ENCODE data around the gene AHCYL2. TPM values are rescaled to one million over a fixed set of nuclear protein-coding genes. Genes with fewer than 3 reads are reported as not detected.
"Not testable (repeated sequence)": the region's sequence is repeated elsewhere in the genome, so short reads cannot be mapped to it uniquely, and the experiment has no call there.

The AHCYL2 gene
- total RNA-seq, 5 donors from 2014 or later (not counting 1 experiment from before 2014, with no cell fraction given) = 13.1 to 17.6 (median 15.9) TPM

DNA sequence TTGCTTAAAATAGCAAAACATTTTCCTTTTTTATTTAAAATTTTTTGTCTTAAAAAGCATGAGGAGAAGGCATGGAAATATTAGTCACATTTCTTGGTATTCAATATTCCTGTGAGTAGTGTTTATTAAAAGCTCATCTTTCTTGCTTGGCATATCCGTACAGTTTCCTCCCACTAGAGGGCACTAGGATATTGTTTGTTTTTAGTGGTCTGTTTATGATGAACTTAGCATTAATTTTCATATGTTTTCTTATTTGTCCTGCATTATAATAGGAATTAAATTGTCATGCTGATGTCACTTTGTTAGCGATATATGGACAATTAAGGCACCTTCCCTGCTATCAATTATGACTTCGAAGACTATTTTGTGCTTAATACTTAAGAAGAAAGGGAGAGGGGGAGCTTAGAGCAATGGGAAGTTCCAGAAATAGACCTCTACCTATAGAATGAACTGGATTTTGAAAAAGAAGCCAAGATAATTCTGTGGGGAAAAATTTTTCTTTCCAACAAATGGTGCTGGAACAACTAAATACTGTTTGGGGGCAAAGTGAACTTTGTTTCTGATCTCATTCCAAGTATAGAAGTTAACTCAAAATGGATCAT is 118.4 kb downstream of the AHCYL2 start:
- H3K27ac Mint-ChIP-seq = no peak overlapping the region
- H3K4me1 ChIP-seq (ENCODE audit: control insufficient read depth in 1 of 2, extremely low read depth in 1 of 2, insufficient read depth in 2 of 2, low read length in 2 of 2) = no peaks in the 10 kb centered on the region
- DNase-seq (peak in 4 of 35 experiments; percentile 3 to 63 (median 8)), ATAC-seq (replicated peaks in 1 of 4) (no peak)
- H3K9me3 Mint-ChIP-seq = no peaks in the 10 kb centered on the region
- no peak overlapping the region for H3K4me3 Mint-ChIP-seq
- no peak overlapping the region for H3K4me3 ChIP-seq (ENCODE audit: control insufficient read depth in 1 of 2, extremely low read depth in 1 of 2, low read length in 1 of 2)
- ChIA-PET CTCF (interaction anchor here in 1 of 2 donors (0.6 to 1.4 kb wide), 9 partner anchors 10 to 481 kb away, joined by 3 to 13 read pairs (median 4); no protein-coding TSS in a partner anchor), POLR2A (interaction anchor here in 1 of 2 donors (0.6 kb wide), 1 partner anchor 468 kb away, joined by 3 read pairs; no protein-coding TSS in a partner anchor)
- peaks cover 10 to 21% (median 18%) of the 10 kb centered on the region in 3 donors for H3K4me1 Mint-ChIP-seq
- H3K27ac ChIP-seq (ENCODE audit: low read length) = no peak overlapping the region
- no peaks in the 10 kb centered on the region for H3K9me3 ChIP-seq
- WGBS (ENCODE audit: insufficient coverage) = no CpG with 5 or more reads among the region's 3 CpGs
- H3K27me3 ChIP-seq (replicated peaks in 1 of 2; ENCODE audit: control insufficient read depth in 2 of 2, extremely low read depth in 1 of 2, insufficient read depth in 2 of 2, low read length in 1 of 2) = no peaks in the 10 kb centered on the region
- peaks cover 3% of the 10 kb centered on the region for H3K36me3 Mint-ChIP-seq
- H3K27me3 Mint-ChIP-seq = no peaks in the 10 kb centered on the region
- H3K36me3 ChIP-seq (ENCODE audit: control insufficient read depth in 2 of 2, extremely low read depth in 1 of 2, insufficient read depth in 1 of 2, low read length in 1 of 2) = no peaks in the 10 kb centered on the region

- Histone ChIP-seq H3K36me3 (ENCODE audit: control insufficient read depth in 2 of 2, extremely low read depth in 1 of 2, insufficient read depth in 1 of 2, low read length in 1 of 2) (no peaks in the 10 kb centered on the region), H3K4me3 (ENCODE audit: control insufficient read depth in 1 of 2, extremely low read depth in 1 of 2, low read length in 1 of 2) (no peak overlapping the region), H3K27me3 (replicated peaks in 1 of 2; ENCODE audit: control insufficient read depth in 2 of 2, extremely low read depth in 1 of 2, insufficient read depth in 2 of 2, low read length in 1 of 2) (no peaks in the 10 kb centered on the region), H3K9me3 (no peaks in the 10 kb centered on the region), H3K4me1 (ENCODE audit: control insufficient read depth in 1 of 2, extremely low read depth in 1 of 2, insufficient read depth in 2 of 2, low read length in 2 of 2) (no peaks in the 10 kb centered on the region), H3K27ac (ENCODE audit: low read length) (no peak overlapping the region)
- Mint-ChIP-seq H3K27ac (no peak overlapping the region), H3K4me1 (peaks cover 0 to 5% (median 2%) of the 10 kb centered on the region in 3 donors), H3K27me3 (no peaks in the 10 kb centered on the region), H3K9me3 (no peaks in the 10 kb centered on the region), H3K36me3 (peaks cover 3% of the 10 kb centered on the region), H3K4me3 (no peak overlapping the region)
- no CpG with 5 or more reads among the region's 2 CpGs for WGBS (ENCODE audit: insufficient coverage)
- no peak for DNase-seq
- no peak for ATAC-seq (replicated peaks in 1 of 4)
- CTCF ChIA-PET = no interaction called here
- POLR2A ChIA-PET = no interaction called here
Observed at GRCh38 chr7:129347330-129347729, 122.5 kb downstream of the AHCYL2 start.

GRCh38 chr7:129348023-129348740 is 123.4 kb downstream of the AHCYL2 start:
- DNase-seq = no peak
- Mint-ChIP-seq H3K36me3 (peaks cover 3% of the 10 kb centered on the region), H3K4me3 (no peak overlapping the region), H3K27me3 (no peaks in the 10 kb centered on the region), H3K27ac (no peak overlapping the region), H3K4me1 (peaks cover 0 to 4% (median 2%) of the 10 kb centered on the region in 3 donors), H3K9me3 (no peaks in the 10 kb centered on the region)
- WGBS (ENCODE audit: insufficient coverage) = no CpG with 5 or more reads among the region's 2 CpGs
- no peaks in the 10 kb centered on the region for H3K27me3 ChIP-seq (replicated peaks in 1 of 2; ENCODE audit: control insufficient read depth in 2 of 2, extremely low read depth in 1 of 2, insufficient read depth in 2 of 2, low read length in 1 of 2)
- no peak overlapping the region for H3K27ac ChIP-seq (ENCODE audit: low read length)
- POLR2A ChIA-PET = no interaction called here
- no peak overlapping the region for H3K4me3 ChIP-seq (ENCODE audit: control insufficient read depth in 1 of 2, extremely low read depth in 1 of 2, low read length in 1 of 2)
- no peak for ATAC-seq (replicated peaks in 1 of 4)
- no peaks in the 10 kb centered on the region for H3K36me3 ChIP-seq (ENCODE audit: control insufficient read depth in 2 of 2, extremely low read depth in 1 of 2, insufficient read depth in 1 of 2, low read length in 1 of 2)
- CTCF ChIA-PET = interaction anchor here in 1 of 2 donors (0.6 kb wide), 1 partner anchor 18 kb away, joined by 4 read pairs; no protein-coding TSS in a partner anchor
- no peaks in the 10 kb centered on the region for H3K9me3 ChIP-seq
- no peaks in the 10 kb centered on the region for H3K4me1 ChIP-seq (ENCODE audit: control insufficient read depth in 1 of 2, extremely low read depth in 1 of 2, insufficient read depth in 2 of 2, low read length in 2 of 2)

GRCh38 chr7:129351320-129351719 is 126.5 kb downstream of the AHCYL2 start:
- Histone ChIP-seq H3K27ac (ENCODE audit: low read length) (no peak overlapping the region), H3K9me3 (no peaks in the 10 kb centered on the region), H3K4me3 (ENCODE audit: control insufficient read depth in 1 of 2, extremely low read depth in 1 of 2, low read length in 1 of 2) (no peak overlapping the region), H3K27me3 (replicated peaks in 1 of 2; ENCODE audit: control insufficient read depth in 2 of 2, extremely low read depth in 1 of 2, insufficient read depth in 2 of 2, low read length in 1 of 2) (no peaks in the 10 kb centered on the region), H3K36me3 (ENCODE audit: control insufficient read depth in 2 of 2, extremely low read depth in 1 of 2, insufficient read depth in 1 of 2, low read length in 1 of 2) (no peaks in the 10 kb centered on the region), H3K4me1 (ENCODE audit: control insufficient read depth in 1 of 2, extremely low read depth in 1 of 2, insufficient read depth in 2 of 2, low read length in 2 of 2) (no peaks in the 10 kb centered on the region)
- ATAC-seq (replicated peaks in 1 of 4) (no peak), DNase-seq (no peak)
- ChIA-PET POLR2A (no interaction called here), CTCF (interaction anchor here in 1 of 2 donors (0.6 kb wide), 1 partner anchor 47 kb away, joined by 4 read pairs; no protein-coding TSS in a partner anchor)
- no peak overlapping the region for H3K27ac Mint-ChIP-seq
- no peaks in the 10 kb centered on the region for H3K27me3 Mint-ChIP-seq
- no peaks in the 10 kb centered on the region for H3K4me1 Mint-ChIP-seq
- WGBS (ENCODE audit: insufficient coverage) = no CpG with 5 or more reads among the region's 3 CpGs
- no peak overlapping the region for H3K4me3 Mint-ChIP-seq
- H3K9me3 Mint-ChIP-seq = no peaks in the 10 kb centered on the region
- peaks cover under 1% of the 10 kb centered on the region for H3K36me3 Mint-ChIP-seq

- H3K4me1 Mint-ChIP-seq; H3K27ac ChIP-seq (ENCODE audit: low read length); POLR2A ChIA-PET; H3K27me3 ChIP-seq (replicated peaks in 1 of 2; ENCODE audit: control insufficient read depth in 2 of 2, extremely low read depth in 1 of 2, insufficient read depth in 2 of 2, low read length in 1 of 2); H3K36me3 Mint-ChIP-seq; CTCF ChIA-PET; H3K4me3 ChIP-seq (ENCODE audit: control insufficient read depth in 1 of 2, extremely low read depth in 1 of 2, low read length in 1 of 2); DNase-seq; H3K9me3 Mint-ChIP-seq; H3K27me3 Mint-ChIP-seq; ATAC-seq (replicated peaks in 1 of 4); H3K36me3 ChIP-seq (ENCODE audit: control insufficient read depth in 2 of 2, extremely low read depth in 1 of 2, insufficient read depth in 1 of 2, low read length in 1 of 2); H3K9me3 ChIP-seq; H3K27ac Mint-ChIP-seq; H3K4me3 Mint-ChIP-seq; H3K4me1 ChIP-seq (ENCODE audit: control insufficient read depth in 1 of 2, extremely low read depth in 1 of 2, insufficient read depth in 2 of 2, low read length in 2 of 2): not testable (repeated sequence)
- 100% methylated on average over 5 of the region's 5 CpGs for WGBS (ENCODE audit: insufficient coverage)
Observed at GRCh38 chr7:129353104-129353503, 128.3 kb downstream of the AHCYL2 start.

DNA sequence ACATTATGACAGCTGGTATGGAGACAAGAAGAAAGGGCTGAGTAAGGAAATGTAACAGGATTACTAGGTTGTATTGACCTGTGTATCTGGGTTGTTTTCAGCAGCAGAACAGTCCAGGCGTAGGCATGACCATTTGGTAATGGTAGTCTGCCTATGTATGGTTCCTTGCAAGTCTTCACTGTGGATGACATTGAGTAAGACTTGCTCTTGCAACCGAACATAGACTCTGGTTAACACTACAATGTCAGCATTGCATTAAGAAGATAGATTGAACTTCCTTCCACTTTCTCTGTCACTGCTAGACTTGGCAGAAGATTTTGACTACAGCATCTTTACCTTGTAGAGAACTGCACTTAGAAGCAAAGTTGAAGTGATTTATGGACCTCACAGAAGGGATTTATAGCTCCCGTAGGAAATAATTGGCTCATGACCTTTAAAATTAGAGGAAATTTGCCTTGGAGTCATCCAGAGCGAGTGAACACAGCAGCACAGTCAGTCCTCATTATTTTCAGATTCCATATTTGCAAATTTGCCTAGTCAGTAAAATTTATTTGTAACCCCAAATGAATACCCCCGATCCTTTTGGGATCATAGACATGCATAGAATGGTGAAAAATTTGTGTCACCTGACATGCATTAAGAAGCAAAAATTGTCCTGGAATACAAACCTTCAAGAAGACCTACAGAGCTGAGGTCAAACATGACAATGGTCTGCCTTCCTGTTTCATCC is 129.8 kb downstream of the AHCYL2 start:
- no peaks in the 10 kb centered on the region for H3K4me1 ChIP-seq (ENCODE audit: control insufficient read depth in 1 of 2, extremely low read depth in 1 of 2, insufficient read depth in 2 of 2, low read length in 2 of 2)
- no peaks in the 10 kb centered on the region for H3K36me3 Mint-ChIP-seq
- H3K27ac ChIP-seq (ENCODE audit: low read length) = no peak overlapping the region
- H3K36me3 ChIP-seq (ENCODE audit: control insufficient read depth in 2 of 2, extremely low read depth in 1 of 2, insufficient read depth in 1 of 2, low read length in 1 of 2) = no peaks in the 10 kb centered on the region
- ATAC-seq (replicated peaks in 1 of 4) = no peak
- ChIA-PET CTCF (interaction anchor here in 1 of 2 donors (0.6 to 1.0 kb wide), 4 partner anchors 12 to 83 kb away, joined by 3 to 4 read pairs (median 4); no protein-coding TSS in a partner anchor), POLR2A (no interaction called here)
- DNase-seq = no peak
- peaks cover 0 to 3% (median 0%) of the 10 kb centered on the region in 3 donors for H3K4me1 Mint-ChIP-seq
- H3K4me3 Mint-ChIP-seq = no peak overlapping the region
- H3K27ac Mint-ChIP-seq = no peak overlapping the region
- H3K9me3 Mint-ChIP-seq = no peaks in the 10 kb centered on the region
- no peaks in the 10 kb centered on the region for H3K9me3 ChIP-seq
- 100% methylated on average over 1 of the region's 5 CpGs for WGBS (ENCODE audit: insufficient coverage)
- H3K27me3 ChIP-seq (replicated peaks in 1 of 2; ENCODE audit: control insufficient read depth in 2 of 2, extremely low read depth in 1 of 2, insufficient read depth in 2 of 2, low read length in 1 of 2) = no peaks in the 10 kb centered on the region
- no peak overlapping the region for H3K4me3 ChIP-seq (ENCODE audit: control insufficient read depth in 1 of 2, extremely low read depth in 1 of 2, low read length in 1 of 2)
- no peaks in the 10 kb centered on the region for H3K27me3 Mint-ChIP-seq

All from T-cell (primary cell).